Measurements from ENCODE around the gene RXRA. TPM values are rescaled to one million over a fixed set of nuclear protein-coding genes. Genes with fewer than 3 reads are reported as not detected.

RXRA gene
- total and polyA plus RNA-seq, 2 donors (not counting 1 experiment from before 2014, with no cell fraction given), result 2.6 to 6.8 TPM

DNA sequence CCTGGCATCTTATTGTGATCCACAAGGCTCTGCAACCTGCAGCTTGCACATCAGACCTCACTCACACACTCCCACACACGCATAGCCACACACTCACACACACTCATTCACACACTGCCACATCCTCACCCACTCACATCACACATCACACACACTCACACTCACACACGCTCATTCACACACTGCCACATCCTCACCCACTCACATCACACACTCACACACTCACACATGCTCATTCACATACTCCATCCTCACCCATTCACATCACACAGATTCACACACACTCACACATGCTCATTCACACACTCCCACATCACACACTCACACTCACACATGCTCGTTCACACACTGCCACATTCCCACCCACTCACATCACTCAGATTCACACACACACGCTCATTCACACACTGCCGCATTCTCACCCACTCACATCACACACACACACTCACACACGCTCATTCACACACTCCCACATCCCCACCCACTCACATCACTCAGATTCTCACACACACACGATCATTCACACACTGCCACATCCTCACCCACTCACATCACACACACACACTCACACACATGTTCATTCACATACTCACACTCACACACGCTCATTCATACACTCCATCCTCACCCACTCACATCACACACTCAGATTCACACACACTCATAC lies 47.1 kb upstream of the RXRA start:
- Histone ChIP-seq H3K79me2 (ENCODE audit: control insufficient read depth, insufficient read depth, low read length) (no peaks in the 10 kb centered on the region), H3K4me2 (replicated peaks; ENCODE audit: low read depth, low read length, poor library complexity, severe bottlenecking) (no peak overlapping the region), H3K9me3 (ENCODE audit: control extremely low read depth in 1 of 3, control insufficient read depth in 2 of 3, insufficient read depth in 1 of 3, low read length in 2 of 3) (peaks cover 0 to 16% (median 0%) of the 10 kb centered on the region in 3 donors), H3K36me3 (replicated peaks in 1 of 2; ENCODE audit: control extremely low read depth in 1 of 2, control insufficient read depth in 1 of 2, extremely low read depth in 1 of 2, insufficient read depth in 2 of 2, low read length in 1 of 2) (no peaks in the 10 kb centered on the region), H3K27me3 (replicated peaks in 1 of 4; ENCODE audit: control extremely low read depth in 1 of 4, control insufficient read depth in 3 of 4, insufficient read depth in 4 of 4, low read length in 3 of 4) (peaks cover 0 to 10% (median 0%) of the 10 kb centered on the region in 4 experiments), H3K4me1 (ENCODE audit: control insufficient read depth in 2 of 2, insufficient read depth in 2 of 2, low read length in 2 of 2) (peaks cover 11 to 26% of the 10 kb centered on the region in 2 donors), H3K4me3 (ENCODE audit: control extremely low read depth in 1 of 5, extremely low read depth in 1 of 5, insufficient read depth in 1 of 5, low read depth in 2 of 5, low read length in 4 of 5) (no peak overlapping the region), H4K20me1 (ENCODE audit: control insufficient read depth, insufficient read depth, low read length, poor library complexity, severe bottlenecking) (no peaks in the 10 kb centered on the region), H2AFZ (ENCODE audit: insufficient read depth, low read depth, low read length, poor library complexity, severe bottlenecking) (no peak overlapping the region), H3K9ac (ENCODE audit: low read length) (no peak overlapping the region), H3K27ac (ENCODE audit: low read length in 2 of 2) (no peak overlapping the region)
- no peak overlapping the region for H3K4me3 Mint-ChIP-seq
- ChIA-PET POLR2A (no interaction called here), CTCF (interaction anchor here (0.5 kb wide), 1 partner anchor 15 kb away, joined by 4 read pairs; no protein-coding TSS in a partner anchor)
- ATAC-seq (ENCODE audit: low read depth), result no peak
- no peak for TF ChIP-seq EZH2 (IDR thresholded peaks at IDR 0.05; ENCODE audit: borderline replicate concordance, insufficient read depth, low read depth, low read length, poor library complexity, severe bottlenecking)
- TF ChIP-seq, protein P1, sequence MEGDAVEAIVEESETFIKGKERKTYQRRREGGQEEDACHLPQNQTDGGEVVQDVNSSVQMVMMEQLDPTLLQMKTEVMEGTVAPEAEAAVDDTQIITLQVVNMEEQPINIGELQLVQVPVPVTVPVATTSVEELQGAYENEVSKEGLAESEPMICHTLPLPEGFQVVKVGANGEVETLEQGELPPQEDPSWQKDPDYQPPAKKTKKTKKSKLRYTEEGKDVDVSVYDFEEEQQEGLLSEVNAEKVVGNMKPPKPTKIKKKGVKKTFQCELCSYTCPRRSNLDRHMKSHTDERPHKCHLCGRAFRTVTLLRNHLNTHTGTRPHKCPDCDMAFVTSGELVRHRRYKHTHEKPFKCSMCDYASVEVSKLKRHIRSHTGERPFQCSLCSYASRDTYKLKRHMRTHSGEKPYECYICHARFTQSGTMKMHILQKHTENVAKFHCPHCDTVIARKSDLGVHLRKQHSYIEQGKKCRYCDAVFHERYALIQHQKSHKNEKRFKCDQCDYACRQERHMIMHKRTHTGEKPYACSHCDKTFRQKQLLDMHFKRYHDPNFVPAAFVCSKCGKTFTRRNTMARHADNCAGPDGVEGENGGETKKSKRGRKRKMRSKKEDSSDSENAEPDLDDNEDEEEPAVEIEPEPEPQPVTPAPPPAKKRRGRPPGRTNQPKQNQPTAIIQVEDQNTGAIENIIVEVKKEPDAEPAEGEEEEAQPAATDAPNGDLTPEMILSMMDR (IDR thresholded peaks at IDR 0.05), result no peak
- DNase-seq, result no peak
- intact Hi-C loops (cut with micrococcal nuclease), result no loop called here
- peaks cover 16% of the 10 kb centered on the region for H3K4me1 Mint-ChIP-seq
- H3K27me3 Mint-ChIP-seq, result peaks cover 16% of the 10 kb centered on the region
- 86% methylated on average over 8 of the region's 8 CpGs for WGBS (ENCODE audit: insufficient coverage)
- no peaks in the 10 kb centered on the region for H3K9me3 Mint-ChIP-seq (ENCODE audit: insufficient read depth)
- H3K27ac Mint-ChIP-seq, result no peak overlapping the region

DNA sequence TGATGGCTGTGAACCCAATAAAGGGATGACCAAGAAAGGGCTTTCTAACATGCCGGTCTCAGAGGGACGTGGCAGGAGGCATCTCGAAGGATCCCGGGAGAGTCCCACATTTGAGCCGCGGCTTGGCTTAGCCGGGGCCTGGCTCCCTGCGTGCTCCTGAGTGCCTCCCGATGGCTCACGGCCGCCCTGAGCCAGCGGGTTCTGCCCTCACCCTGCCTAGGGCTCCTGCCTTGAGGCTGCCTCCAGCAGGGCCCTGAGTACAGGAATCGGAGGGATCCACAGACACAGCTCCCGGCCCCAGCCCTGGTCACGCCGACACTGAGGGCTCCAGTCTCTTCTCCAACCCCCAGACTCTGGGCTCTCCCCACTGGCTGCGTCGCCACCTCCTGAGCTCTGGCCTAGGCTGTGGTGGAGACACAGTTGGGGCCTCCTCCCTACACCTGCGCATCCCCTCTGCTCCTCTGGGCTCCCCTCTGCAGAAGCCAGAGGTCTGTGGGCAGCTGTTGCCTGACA lies 44.1 kb upstream of the RXRA start:
- peaks cover 10 to 15% of the 10 kb centered on the region in 2 donors for H3K4me1 ChIP-seq (ENCODE audit: control insufficient read depth in 2 of 2, insufficient read depth in 2 of 2, low read length in 2 of 2)
- H3K9me3 ChIP-seq (ENCODE audit: control extremely low read depth in 1 of 3, control insufficient read depth in 2 of 3, insufficient read depth in 1 of 3, low read length in 2 of 3), result peaks cover 0 to 20% (median 0%) of the 10 kb centered on the region in 3 donors
- intact Hi-C loops (cut with micrococcal nuclease), result no loop called here
- no peaks in the 10 kb centered on the region for H3K36me3 ChIP-seq (replicated peaks in 1 of 2; ENCODE audit: control extremely low read depth in 1 of 2, control insufficient read depth in 1 of 2, extremely low read depth in 1 of 2, insufficient read depth in 2 of 2, low read length in 1 of 2)
- no peaks in the 10 kb centered on the region for H4K20me1 ChIP-seq (ENCODE audit: control insufficient read depth, insufficient read depth, low read length, poor library complexity, severe bottlenecking)
- no peaks in the 10 kb centered on the region for H3K79me2 ChIP-seq (ENCODE audit: control insufficient read depth, insufficient read depth, low read length)
- CTCF ChIA-PET, result no interaction called here
- peaks cover 11% of the 10 kb centered on the region for H3K4me1 Mint-ChIP-seq
- no peak overlapping the region for H3K27ac Mint-ChIP-seq
- H3K9ac ChIP-seq (ENCODE audit: low read length), result no peak overlapping the region
- no peak for TF ChIP-seq EZH2 (IDR thresholded peaks at IDR 0.05; ENCODE audit: borderline replicate concordance, insufficient read depth, low read depth, low read length, poor library complexity, severe bottlenecking)
- TF ChIP-seq, protein P1 (IDR thresholded peaks at IDR 0.05), result no peak
- H3K27me3 Mint-ChIP-seq, result peaks cover 29% of the 10 kb centered on the region
- H3K4me2 ChIP-seq (replicated peaks; ENCODE audit: low read depth, low read length, poor library complexity, severe bottlenecking), result no peak overlapping the region
- H3K4me3 Mint-ChIP-seq, result no peak overlapping the region
- H3K9me3 Mint-ChIP-seq (ENCODE audit: insufficient read depth), result no peaks in the 10 kb centered on the region
- H3K4me3 ChIP-seq (ENCODE audit: control extremely low read depth in 1 of 5, extremely low read depth in 1 of 5, insufficient read depth in 1 of 5, low read depth in 2 of 5, low read length in 4 of 5), result no peak overlapping the region
- H2AFZ ChIP-seq (ENCODE audit: insufficient read depth, low read depth, low read length, poor library complexity, severe bottlenecking), result no peak overlapping the region
- peaks cover 0 to 19% (median 4%) of the 10 kb centered on the region in 4 experiments for H3K27me3 ChIP-seq (replicated peaks in 1 of 4; ENCODE audit: control extremely low read depth in 1 of 4, control insufficient read depth in 3 of 4, insufficient read depth in 4 of 4, low read length in 3 of 4)
- POLR2A ChIA-PET, result no interaction called here
- WGBS (ENCODE audit: insufficient coverage), result 90% methylated on average over 19 of the region's 19 CpGs
- ATAC-seq (ENCODE audit: low read depth) (no peak), DNase-seq (no peak)
- no peak overlapping the region for H3K27ac ChIP-seq (ENCODE audit: low read length in 2 of 2)
